ENCODE measurements around the gene ACBD6. TPM values are rescaled to one million over a fixed set of nuclear protein-coding genes. Genes with fewer than 3 reads are reported as not detected.

ACBD6 gene
- total RNA-seq, 3 donors from 2014 or later (not counting 1 experiment from before 2014, with no cell fraction given): 29.8 to 47.3 (median 41.9) TPM

DNA sequence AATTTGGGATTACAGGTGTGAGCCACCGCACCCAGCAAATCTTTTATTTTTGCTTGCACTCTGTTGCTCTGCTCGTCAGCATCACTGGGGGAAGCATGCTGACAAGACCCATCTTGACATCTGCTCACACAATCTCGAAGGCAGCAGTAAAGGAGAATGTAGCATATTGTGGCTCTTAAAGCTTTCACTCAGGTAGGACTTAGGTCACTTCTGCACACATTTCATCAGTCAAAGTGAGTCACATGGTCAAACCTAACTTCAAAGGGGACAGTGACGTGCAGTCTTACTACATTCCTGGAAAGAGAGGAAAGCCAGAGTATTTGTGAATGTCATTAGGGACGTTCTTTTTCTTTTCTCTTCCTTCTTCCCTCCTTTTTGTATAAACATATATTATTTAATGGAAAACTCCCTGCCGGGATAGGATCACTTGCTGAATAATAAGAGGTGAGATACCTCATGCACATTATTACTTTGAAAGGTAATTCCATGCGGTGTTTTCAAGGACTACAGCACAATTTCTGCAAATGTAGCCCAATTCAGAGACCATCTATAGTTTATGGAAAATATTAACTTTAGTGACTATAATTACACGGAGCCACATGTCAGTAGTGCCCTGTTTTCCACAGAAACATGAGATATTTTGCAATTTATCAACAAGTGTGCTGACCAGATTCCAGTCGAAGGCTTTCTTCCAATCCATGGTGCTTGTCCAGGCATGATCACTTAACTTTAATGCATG is 19.3 kb upstream of the ACBD6 start:
- Mint-ChIP-seq H3K36me3 (no peaks in the 10 kb centered on the region), H3K9me3 (no peaks in the 10 kb centered on the region), H3K27me3 (ENCODE audit: low read depth in 2 of 2) (peaks cover 0 to 10% of the 10 kb centered on the region in 2 donors), H3K4me1 (peaks cover 0 to 4% of the 10 kb centered on the region in 2 donors), H3K4me3 (no peak overlapping the region), H3K27ac (no peak overlapping the region)
- DNase-seq (no peak), ATAC-seq (no peak)
- no peaks in the 10 kb centered on the region for H3K9me3 ChIP-seq (ENCODE audit: control insufficient read depth, insufficient read depth, low read length)
- no peak overlapping the region for H3K27ac ChIP-seq (ENCODE audit: low read length)
- H3K4me3 ChIP-seq (ENCODE audit: low read length): no peak overlapping the region
- intact Hi-C loops (cut with micrococcal nuclease): no loop called here
- WGBS (ENCODE audit: insufficient coverage): 78% methylated on average over 5 of the region's 9 CpGs
- no peaks in the 10 kb centered on the region for H3K36me3 ChIP-seq (ENCODE audit: control insufficient read depth, insufficient read depth, low read length)
- peaks cover 3% of the 10 kb centered on the region for H3K4me1 ChIP-seq (ENCODE audit: control insufficient read depth, insufficient read depth, low read length)
- no peaks in the 10 kb centered on the region for H3K27me3 ChIP-seq (ENCODE audit: control insufficient read depth, insufficient read depth, low read length)
- TF ChIP-seq, protein P1, sequence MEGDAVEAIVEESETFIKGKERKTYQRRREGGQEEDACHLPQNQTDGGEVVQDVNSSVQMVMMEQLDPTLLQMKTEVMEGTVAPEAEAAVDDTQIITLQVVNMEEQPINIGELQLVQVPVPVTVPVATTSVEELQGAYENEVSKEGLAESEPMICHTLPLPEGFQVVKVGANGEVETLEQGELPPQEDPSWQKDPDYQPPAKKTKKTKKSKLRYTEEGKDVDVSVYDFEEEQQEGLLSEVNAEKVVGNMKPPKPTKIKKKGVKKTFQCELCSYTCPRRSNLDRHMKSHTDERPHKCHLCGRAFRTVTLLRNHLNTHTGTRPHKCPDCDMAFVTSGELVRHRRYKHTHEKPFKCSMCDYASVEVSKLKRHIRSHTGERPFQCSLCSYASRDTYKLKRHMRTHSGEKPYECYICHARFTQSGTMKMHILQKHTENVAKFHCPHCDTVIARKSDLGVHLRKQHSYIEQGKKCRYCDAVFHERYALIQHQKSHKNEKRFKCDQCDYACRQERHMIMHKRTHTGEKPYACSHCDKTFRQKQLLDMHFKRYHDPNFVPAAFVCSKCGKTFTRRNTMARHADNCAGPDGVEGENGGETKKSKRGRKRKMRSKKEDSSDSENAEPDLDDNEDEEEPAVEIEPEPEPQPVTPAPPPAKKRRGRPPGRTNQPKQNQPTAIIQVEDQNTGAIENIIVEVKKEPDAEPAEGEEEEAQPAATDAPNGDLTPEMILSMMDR (IDR thresholded peaks at IDR 0.05): no peak

DNA sequence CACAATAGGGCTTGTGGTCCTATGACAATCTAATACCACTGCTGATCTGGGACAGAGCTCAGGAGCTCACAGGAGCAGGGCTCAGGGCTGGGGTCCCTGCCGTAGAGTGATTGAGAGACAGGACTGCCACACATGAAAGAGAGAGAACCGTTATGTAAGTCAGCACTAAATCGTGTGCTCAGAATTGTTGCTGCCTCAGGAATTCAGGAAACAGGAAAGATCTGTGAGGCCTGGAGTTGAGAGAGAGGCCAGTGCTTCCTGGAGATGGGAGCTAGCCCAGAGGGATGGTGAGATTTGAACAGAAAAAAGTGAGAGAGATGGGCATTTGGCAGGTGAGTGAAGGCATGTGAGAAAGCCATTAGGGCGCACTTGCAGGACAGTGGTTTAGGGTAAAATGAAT is 17.5 kb upstream of the ACBD6 start:
- Histone ChIP-seq H3K27ac (ENCODE audit: low read length) (no peak overlapping the region), H3K4me3 (ENCODE audit: low read length) (no peak overlapping the region), H3K27me3 (ENCODE audit: control insufficient read depth, insufficient read depth, low read length) (no peaks in the 10 kb centered on the region), H3K36me3 (ENCODE audit: control insufficient read depth, insufficient read depth, low read length) (no peaks in the 10 kb centered on the region), H3K4me1 (ENCODE audit: control insufficient read depth, insufficient read depth, low read length) (no peaks in the 10 kb centered on the region), H3K9me3 (ENCODE audit: control insufficient read depth, insufficient read depth, low read length) (no peaks in the 10 kb centered on the region)
- ATAC-seq: no peak
- Mint-ChIP-seq H3K9me3 (no peaks in the 10 kb centered on the region), H3K36me3 (no peaks in the 10 kb centered on the region), H3K4me1 (no peaks in the 10 kb centered on the region), H3K27ac (no peak overlapping the region), H3K4me3 (no peak overlapping the region), H3K27me3 (ENCODE audit: low read depth in 2 of 2) (peaks cover 0 to 7% of the 10 kb centered on the region in 2 donors)
- no peak for DNase-seq
- TF ChIP-seq, protein P1 (IDR thresholded peaks at IDR 0.05): no peak
- WGBS (ENCODE audit: insufficient coverage): 48% methylated on average over 4 of the region's 4 CpGs
- intact Hi-C loops (cut with micrococcal nuclease): loop anchor here (5.0 kb wide), 1 partner anchor 342 kb away; no protein-coding TSS in a partner anchor

DNA sequence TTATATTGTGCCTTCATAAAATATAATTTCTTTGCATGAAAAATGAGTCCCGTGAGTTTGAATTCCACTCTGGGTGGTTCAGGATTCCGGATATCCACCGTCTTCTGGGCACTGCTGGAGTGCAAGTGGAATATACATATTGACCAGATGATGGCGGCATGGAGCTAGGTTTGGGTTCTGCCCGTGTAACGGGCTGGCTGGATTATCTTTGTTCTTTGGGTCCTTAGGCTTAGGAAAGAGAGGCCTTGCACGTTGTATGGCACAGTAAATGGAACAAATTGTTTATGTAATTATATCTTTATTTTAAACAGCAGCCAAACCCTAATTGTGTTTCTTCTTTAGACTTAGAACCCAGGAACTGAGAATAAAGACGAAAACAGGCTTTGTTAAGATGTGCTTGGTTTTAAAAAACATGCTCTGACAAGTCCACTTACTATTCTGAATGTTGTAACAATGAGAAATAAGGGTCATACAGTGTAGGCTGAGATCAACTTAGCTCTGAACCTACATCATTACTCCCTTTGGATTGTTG is 13.5 kb upstream of the ACBD6 start:
- no peaks in the 10 kb centered on the region for H3K36me3 ChIP-seq (ENCODE audit: control insufficient read depth, insufficient read depth, low read length)
- Mint-ChIP-seq H3K36me3 (no peaks in the 10 kb centered on the region), H3K4me1 (no peaks in the 10 kb centered on the region), H3K27me3 (ENCODE audit: low read depth in 2 of 2) (peaks cover 14 to 19% of the 10 kb centered on the region in 2 donors), H3K27ac (no peak overlapping the region), H3K4me3 (no peak overlapping the region), H3K9me3 (no peaks in the 10 kb centered on the region)
- no peaks in the 10 kb centered on the region for H3K4me1 ChIP-seq (ENCODE audit: control insufficient read depth, insufficient read depth, low read length)
- TF ChIP-seq, protein P1 (IDR thresholded peaks at IDR 0.05): peak; percentile 87
- intact Hi-C loops (cut with micrococcal nuclease): loop anchor here (1.0 to 5.0 kb wide), 3 partner anchors 346 to 650 kb away; no protein-coding TSS in a partner anchor
- no peaks in the 10 kb centered on the region for H3K9me3 ChIP-seq (ENCODE audit: control insufficient read depth, insufficient read depth, low read length)
- DNase-seq (peak; percentile 23 to 83), ATAC-seq (peak; percentile 88 to 98 (median 91))
- H3K27me3 ChIP-seq (ENCODE audit: control insufficient read depth, insufficient read depth, low read length): no peaks in the 10 kb centered on the region
- no peak overlapping the region for H3K27ac ChIP-seq (ENCODE audit: low read length)
- H3K4me3 ChIP-seq (ENCODE audit: low read length): no peak overlapping the region
- WGBS (ENCODE audit: insufficient coverage): 25% methylated on average over 7 of the region's 8 CpGs
